ENCODE measurements around the gene ABI3BP.

- TF ChIP-seq, protein P1, sequence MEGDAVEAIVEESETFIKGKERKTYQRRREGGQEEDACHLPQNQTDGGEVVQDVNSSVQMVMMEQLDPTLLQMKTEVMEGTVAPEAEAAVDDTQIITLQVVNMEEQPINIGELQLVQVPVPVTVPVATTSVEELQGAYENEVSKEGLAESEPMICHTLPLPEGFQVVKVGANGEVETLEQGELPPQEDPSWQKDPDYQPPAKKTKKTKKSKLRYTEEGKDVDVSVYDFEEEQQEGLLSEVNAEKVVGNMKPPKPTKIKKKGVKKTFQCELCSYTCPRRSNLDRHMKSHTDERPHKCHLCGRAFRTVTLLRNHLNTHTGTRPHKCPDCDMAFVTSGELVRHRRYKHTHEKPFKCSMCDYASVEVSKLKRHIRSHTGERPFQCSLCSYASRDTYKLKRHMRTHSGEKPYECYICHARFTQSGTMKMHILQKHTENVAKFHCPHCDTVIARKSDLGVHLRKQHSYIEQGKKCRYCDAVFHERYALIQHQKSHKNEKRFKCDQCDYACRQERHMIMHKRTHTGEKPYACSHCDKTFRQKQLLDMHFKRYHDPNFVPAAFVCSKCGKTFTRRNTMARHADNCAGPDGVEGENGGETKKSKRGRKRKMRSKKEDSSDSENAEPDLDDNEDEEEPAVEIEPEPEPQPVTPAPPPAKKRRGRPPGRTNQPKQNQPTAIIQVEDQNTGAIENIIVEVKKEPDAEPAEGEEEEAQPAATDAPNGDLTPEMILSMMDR (IDR thresholded peaks at IDR 0.05) = no peak
- TF ChIP-seq POLR2A (IDR thresholded peaks at IDR 0.05) = no peak
- no peak for TF ChIP-seq POLR2AphosphoS5 (IDR thresholded peaks at IDR 0.05)
- TF ChIP-seq EP300 (IDR thresholded peaks at IDR 0.05; ENCODE audit: low read depth) = no peak
Measured at GRCh38 chr3:100850156-100850555, 143.1 kb downstream of the ABI3BP start.

Data from transverse colon (tissue), 4 donors.